Spleen (tissue), 7 donors: Measurements from ENCODE around the gene CLASP2.

Source experiments
- CTCF ChIP-seq, 11 experiments: fragments of 200-600 bp in 7 of 11; fragments of 450-650 bp in 4 of 11; sonication (generic) in 4 of 11; IDR thresholded peaks in 8 of 11; conservative IDR thresholded peaks in 3 of 11; 1 replicate in 7 of 11; 2 replicates in 4 of 11; pipeline versions ENCODE4 v1.4.0 to v1.8.0; 2016 to 2021; ENCODE audit warnings: antibody characterized with exemption in 11 of 11, inconsistent platforms in 4 of 11, mild to moderate bottlenecking in 1 of 11
- POLR2AphosphoS5 ChIP-seq, 3 donors: sonication (generic); formaldehyde crosslinking; IDR thresholded peaks; one replicate each; pipeline ENCODE4 v1.5.1; 2017; ENCODE audit warnings: antibody characterized with exemption in 3 of 3
- donor health status: DM: no; HTN: no; CAD: no; lungs with moderate emphysema.
- donor health status: DM: no; HTN: no; CAD: no.
- donor health status: DM: no; HTN: no; CAD: no.

- TF ChIP-seq POLR2AphosphoS5 (IDR thresholded peaks at IDR 0.05) (no peak), CTCF (IDR thresholded peaks at IDR 0.05 in 8 of 11, conservative IDR thresholded peaks at IDR 0.05 in 3 of 11) (no peak)
Observed at GRCh38 chr3:33639889-33640288, 78.2 kb downstream of the CLASP2 start.
